ENCODE data around the gene SHFL.

GRCh38 chr19:10112895-10113591 lies 26.9 kb downstream of the SHFL start:
- TF ChIP-seq ISL1 (CRISPR knock-in tag; IDR thresholded peaks at IDR 0.05): no peak
- TF ChIP-seq RARB (CRISPR knock-in tag; IDR thresholded peaks at IDR 0.05): no peak
- TF ChIP-seq ZFP30 (CRISPR knock-in tag; IDR thresholded peaks at IDR 0.05): no peak
- TF ChIP-seq BACH2 (CRISPR knock-in tag; IDR thresholded peaks at IDR 0.05; ENCODE audit: borderline replicate concordance): no peak
- no peak for TF ChIP-seq POU6F1 (CRISPR knock-in tag; IDR thresholded peaks at IDR 0.05; ENCODE audit: borderline replicate concordance, low read depth)
- no peak for TF ChIP-seq TCF4 (CRISPR knock-in tag; IDR thresholded peaks at IDR 0.05; ENCODE audit: borderline replicate concordance)
- TF ChIP-seq PATZ1 (CRISPR knock-in tag; IDR thresholded peaks at IDR 0.05; ENCODE audit: borderline replicate concordance): peak; percentile 8; the same call in 1 of the 2 replicates
- TF ChIP-seq PPARA (CRISPR knock-in tag; IDR thresholded peaks at IDR 0.05; ENCODE audit: borderline replicate concordance): no peak
